ENCODE measurements around the gene CTBP2.

DNA sequence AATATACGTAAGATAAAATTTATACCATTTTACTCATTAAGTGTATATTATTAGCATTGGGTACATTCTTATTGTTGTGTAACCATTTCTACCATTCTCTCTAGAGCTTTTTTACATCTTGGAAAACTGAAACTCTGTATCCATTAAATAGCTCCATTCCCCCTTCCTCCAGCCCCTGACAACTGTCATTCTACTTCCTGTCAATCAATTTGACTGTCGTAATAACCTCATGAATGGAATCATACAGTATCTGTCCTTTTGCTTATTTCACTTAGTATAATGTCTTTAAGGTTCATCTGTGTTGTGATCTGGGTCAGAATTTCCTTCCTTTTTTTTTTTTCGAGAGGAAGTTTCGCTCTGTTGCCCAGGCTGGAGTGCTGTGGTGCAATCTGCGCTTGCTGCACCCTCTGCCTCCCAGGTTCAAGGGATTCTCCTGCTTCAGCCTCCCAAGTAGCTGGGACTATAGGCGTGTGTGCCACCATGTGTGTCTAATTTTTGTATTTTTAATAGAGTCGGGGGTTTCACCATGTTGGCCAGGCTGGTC, 202.9 kb downstream of the CTBP2 start:
- TF ChIP-seq, protein P1, sequence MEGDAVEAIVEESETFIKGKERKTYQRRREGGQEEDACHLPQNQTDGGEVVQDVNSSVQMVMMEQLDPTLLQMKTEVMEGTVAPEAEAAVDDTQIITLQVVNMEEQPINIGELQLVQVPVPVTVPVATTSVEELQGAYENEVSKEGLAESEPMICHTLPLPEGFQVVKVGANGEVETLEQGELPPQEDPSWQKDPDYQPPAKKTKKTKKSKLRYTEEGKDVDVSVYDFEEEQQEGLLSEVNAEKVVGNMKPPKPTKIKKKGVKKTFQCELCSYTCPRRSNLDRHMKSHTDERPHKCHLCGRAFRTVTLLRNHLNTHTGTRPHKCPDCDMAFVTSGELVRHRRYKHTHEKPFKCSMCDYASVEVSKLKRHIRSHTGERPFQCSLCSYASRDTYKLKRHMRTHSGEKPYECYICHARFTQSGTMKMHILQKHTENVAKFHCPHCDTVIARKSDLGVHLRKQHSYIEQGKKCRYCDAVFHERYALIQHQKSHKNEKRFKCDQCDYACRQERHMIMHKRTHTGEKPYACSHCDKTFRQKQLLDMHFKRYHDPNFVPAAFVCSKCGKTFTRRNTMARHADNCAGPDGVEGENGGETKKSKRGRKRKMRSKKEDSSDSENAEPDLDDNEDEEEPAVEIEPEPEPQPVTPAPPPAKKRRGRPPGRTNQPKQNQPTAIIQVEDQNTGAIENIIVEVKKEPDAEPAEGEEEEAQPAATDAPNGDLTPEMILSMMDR (IDR thresholded peaks at IDR 0.05) = no peak
- TF ChIP-seq EZH2 (IDR thresholded peaks at IDR 0.05) = no peak

Data from neural progenitor cell (in vitro differentiated cells).